Measurements from ENCODE around the gene VWF. TPM values are rescaled to one million over a fixed set of nuclear protein-coding genes. Genes with fewer than 3 reads are reported as not detected.

The VWF gene
- total RNA-seq, 3 donors from 2014 or later = 34.3 to 82.5 (median 72.9) TPM

DNA sequence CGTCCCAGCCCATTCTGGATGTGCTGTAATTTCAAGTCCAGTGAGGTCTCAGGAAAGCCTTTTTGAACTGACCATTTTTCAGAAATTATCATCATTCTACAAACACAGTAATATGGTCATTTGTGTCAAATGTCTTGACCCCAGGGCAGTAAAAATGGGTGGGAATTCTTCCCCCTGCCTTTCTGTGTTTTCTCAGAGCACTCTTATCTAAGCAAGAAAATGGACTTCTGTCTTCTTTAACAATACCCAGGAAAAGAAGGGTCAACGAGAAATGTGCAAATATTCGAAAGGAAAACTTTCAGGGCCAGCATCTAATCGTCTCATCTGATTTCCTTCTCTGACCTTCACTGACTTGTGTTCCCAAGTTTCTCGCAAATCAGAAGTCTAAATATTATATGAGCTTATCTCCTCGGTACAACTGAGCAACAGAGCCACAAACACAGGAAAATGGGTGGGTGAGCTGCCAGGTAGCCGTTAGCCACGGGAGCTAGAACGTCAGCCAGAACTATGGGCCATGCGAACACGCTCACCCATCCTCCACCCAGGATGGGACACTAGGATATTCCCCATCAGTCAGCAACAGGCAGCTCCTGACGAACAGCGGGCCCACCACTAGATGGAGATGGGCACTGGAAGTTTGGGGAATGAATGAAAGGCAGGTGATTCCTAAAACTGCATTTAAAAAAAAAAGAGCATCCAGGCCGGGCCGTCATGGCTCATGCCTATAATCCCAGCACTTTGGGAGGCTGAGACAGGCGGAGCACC is 57.1 kb downstream of the VWF start:
- Histone ChIP-seq H3K4me3 (no peak overlapping the region), H3K9me3 (no peaks in the 10 kb centered on the region), H3K4me1 (ENCODE audit: low read depth) (no peaks in the 10 kb centered on the region), H3K36me3 (ENCODE audit: low read depth) (no peaks in the 10 kb centered on the region)
- ATAC-seq (no peak), DNase-seq (peak in 2 of 3 donors; percentile 33 to 38)
- TF ChIP-seq, protein P1, sequence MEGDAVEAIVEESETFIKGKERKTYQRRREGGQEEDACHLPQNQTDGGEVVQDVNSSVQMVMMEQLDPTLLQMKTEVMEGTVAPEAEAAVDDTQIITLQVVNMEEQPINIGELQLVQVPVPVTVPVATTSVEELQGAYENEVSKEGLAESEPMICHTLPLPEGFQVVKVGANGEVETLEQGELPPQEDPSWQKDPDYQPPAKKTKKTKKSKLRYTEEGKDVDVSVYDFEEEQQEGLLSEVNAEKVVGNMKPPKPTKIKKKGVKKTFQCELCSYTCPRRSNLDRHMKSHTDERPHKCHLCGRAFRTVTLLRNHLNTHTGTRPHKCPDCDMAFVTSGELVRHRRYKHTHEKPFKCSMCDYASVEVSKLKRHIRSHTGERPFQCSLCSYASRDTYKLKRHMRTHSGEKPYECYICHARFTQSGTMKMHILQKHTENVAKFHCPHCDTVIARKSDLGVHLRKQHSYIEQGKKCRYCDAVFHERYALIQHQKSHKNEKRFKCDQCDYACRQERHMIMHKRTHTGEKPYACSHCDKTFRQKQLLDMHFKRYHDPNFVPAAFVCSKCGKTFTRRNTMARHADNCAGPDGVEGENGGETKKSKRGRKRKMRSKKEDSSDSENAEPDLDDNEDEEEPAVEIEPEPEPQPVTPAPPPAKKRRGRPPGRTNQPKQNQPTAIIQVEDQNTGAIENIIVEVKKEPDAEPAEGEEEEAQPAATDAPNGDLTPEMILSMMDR (IDR thresholded peaks at IDR 0.05) = no peak
- intact Hi-C loops (cut with DNase I, micrococcal nuclease) = loop anchor here (5.0 to 10.0 kb wide), 2 partner anchors 117 to 215 kb away; no protein-coding TSS in a partner anchor

DNA sequence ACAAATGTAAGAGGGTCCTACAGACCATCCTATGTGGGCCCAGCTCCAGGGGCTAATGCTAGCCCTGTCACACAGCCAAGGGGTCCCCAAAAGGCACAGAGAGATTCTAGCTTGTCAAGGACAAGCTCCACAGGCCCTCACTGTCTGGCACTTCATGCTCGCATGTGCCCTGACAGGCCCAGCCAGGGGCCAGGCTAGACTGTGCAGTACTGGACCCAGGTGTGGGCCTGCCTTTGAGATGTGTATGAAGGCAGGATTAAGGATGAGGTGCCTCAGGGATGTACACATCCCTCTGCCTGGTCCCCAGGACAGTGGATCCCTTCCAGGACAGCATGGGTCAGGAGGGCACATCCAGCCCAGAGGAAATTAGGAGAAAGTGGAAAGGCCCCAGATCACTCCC is 57.8 kb downstream of the VWF start:
- intact Hi-C loops (cut with DNase I, micrococcal nuclease) = loop anchor here (5.0 to 10.0 kb wide), 2 partner anchors 118 to 216 kb away; no protein-coding TSS in a partner anchor
- no peak for DNase-seq
- Histone ChIP-seq H3K4me3 (no peak overlapping the region), H3K4me1 (ENCODE audit: low read depth) (no peaks in the 10 kb centered on the region), H3K9me3 (no peaks in the 10 kb centered on the region), H3K36me3 (ENCODE audit: low read depth) (no peaks in the 10 kb centered on the region)
- TF ChIP-seq, protein P1 (IDR thresholded peaks at IDR 0.05) = no peak
- ATAC-seq = no peak

DNA sequence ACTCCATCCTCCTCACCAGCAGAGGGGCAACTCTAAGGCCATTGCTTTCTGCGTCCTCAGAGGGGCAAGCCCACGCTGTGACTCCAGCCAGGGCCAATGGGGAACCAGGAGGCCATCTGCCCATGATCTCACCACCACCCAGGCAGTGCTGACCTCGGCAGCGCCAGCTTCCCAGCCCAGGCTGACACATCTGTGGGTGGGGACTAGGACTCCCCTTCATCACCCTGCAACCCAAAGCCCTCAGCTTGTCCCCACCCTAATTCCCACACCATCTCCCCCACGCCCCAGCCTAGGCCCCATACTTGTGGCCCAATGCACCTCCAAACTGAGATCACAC is 58.6 kb downstream of the VWF start:
- Histone ChIP-seq H3K9me3 (no peaks in the 10 kb centered on the region), H3K4me1 (ENCODE audit: low read depth) (no peaks in the 10 kb centered on the region), H3K36me3 (ENCODE audit: low read depth) (no peaks in the 10 kb centered on the region), H3K4me3 (no peak overlapping the region)
- intact Hi-C loops (cut with DNase I, micrococcal nuclease) = loop anchor here (5.0 to 10.0 kb wide), 2 partner anchors 119 to 216 kb away; no protein-coding TSS in a partner anchor
- ATAC-seq = no peak
- TF ChIP-seq, protein P1 (IDR thresholded peaks at IDR 0.05) = no peak
- DNase-seq = no peak

DNA sequence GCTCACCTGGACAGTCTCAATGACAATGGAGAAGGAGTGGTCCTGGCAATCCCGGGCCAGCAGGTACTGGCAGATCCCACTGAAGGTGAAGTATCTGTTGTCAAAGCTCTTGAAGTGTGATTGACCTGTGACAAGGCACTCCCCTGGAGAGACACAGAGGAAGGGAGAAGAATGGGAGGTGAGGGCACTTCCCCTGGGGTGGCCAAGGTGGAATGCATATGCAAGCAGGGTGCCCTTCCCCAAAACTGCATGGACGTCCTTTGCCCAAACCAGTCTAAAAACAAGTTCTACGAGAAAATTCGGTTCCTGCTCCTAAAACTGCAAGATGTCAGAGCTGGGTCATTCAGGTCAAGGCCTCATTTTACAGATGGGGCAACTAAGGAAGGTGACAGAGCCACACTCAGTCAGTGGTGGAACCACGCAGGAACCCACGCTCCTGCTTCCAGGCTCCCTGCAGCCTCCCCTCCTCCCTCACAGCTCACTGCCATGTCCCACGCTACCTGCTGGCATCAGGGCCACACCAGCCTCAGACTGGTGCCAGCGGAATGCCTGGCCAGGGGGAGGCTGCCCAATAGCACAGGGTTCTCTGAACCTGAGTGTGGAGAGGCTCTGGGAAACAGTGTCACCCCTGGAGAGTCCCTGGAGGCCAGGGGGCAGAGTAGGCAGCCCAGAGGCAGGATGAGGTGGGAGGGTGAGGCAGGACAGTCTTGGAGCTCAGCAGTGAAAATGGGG is 59.2 kb downstream of the VWF start:
- Histone ChIP-seq H3K9me3 (no peaks in the 10 kb centered on the region), H3K36me3 (ENCODE audit: low read depth) (no peaks in the 10 kb centered on the region), H3K4me1 (ENCODE audit: low read depth) (no peaks in the 10 kb centered on the region), H3K4me3 (no peak overlapping the region)
- DNase-seq = no peak
- intact Hi-C loops (cut with DNase I, micrococcal nuclease) = loop anchor here (5.0 to 10.0 kb wide), 2 partner anchors 120 to 217 kb away; no protein-coding TSS in a partner anchor
- ATAC-seq = no peak
- TF ChIP-seq, protein P1 (IDR thresholded peaks at IDR 0.05) = no peak

DNA sequence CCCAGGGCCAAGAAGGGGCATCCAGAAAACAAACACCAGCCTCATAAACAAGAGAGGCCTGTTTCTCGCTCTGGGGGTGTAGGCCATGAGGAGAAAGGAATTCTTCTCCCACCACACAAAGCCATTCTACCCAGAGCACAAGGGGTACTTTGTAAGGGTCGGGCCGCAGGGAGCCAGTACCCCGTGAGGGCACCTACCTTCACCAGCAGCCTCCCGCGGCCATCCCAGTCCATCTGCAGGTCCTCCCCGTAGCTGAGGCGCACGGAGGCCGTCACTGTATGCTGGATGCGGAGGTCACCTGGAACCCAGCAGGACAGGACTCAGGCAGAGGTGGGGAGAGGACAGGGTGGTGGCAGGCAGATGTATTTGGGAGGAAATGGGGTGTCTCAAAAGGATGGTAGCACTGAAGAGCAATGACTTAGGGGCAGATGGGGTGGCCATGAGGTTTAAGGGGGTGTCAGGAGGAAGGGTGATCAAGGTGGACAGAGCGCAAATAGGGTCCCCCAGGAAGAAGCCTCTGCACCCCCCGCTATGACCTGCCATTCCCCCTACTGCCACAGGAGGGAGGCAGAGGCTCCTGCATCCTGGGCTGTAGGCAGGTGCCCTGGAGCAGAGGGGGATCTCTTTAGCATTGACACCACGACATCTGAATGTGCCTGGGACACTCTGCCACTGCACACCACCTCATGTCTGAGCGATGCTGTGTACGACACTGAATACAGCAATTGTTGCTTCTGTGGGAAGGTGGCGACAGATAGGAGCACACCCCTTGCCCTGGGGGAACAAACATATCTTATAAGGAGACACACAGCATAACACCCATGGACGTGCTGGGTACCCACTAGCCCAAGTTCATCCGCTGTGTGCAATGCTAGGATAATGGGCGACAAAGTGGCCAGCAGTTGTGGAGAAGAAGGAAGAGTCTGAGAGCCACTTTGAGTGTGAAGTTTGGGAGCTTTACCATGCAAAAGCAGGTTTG is 61.4 kb downstream of the VWF start:
- ATAC-seq (peak; percentile 84), DNase-seq (peak; percentile 53 to 69 (median 68))
- H3K36me3 ChIP-seq (ENCODE audit: low read depth) = no peaks in the 10 kb centered on the region
- intact Hi-C loops (cut with DNase I, micrococcal nuclease) = loop anchor here (5.0 to 10.0 kb wide), 2 partner anchors 122 to 219 kb away; no protein-coding TSS in a partner anchor
- TF ChIP-seq, protein P1 (IDR thresholded peaks at IDR 0.05) = peak; percentile 88
- no peaks in the 10 kb centered on the region for H3K9me3 ChIP-seq
- no peaks in the 10 kb centered on the region for H3K4me1 ChIP-seq (ENCODE audit: low read depth)
- H3K4me3 ChIP-seq = no peak overlapping the region
